Measurements from ENCODE around the gene ZNF326. TPM values are rescaled to one million over a fixed set of nuclear protein-coding genes. Genes with fewer than 3 reads are reported as not detected.

Gene ZNF326
- total RNA-seq, 1 donor from 2014 or later: 16.4 TPM

GRCh38 chr1:90068611-90069280 is 73.8 kb downstream of the ZNF326 start:
- DNase-seq (ENCODE audit: low spot score): no peak

- no peak for DNase-seq (ENCODE audit: low spot score)
These were observed 79.2 kb downstream of the ZNF326 start for GRCh38 chr1:90074137-90074536.

GRCh38 chr1:90074566-90074965 is 79.7 kb downstream of the ZNF326 start:
- no peak for DNase-seq (ENCODE audit: low spot score)

GRCh38 chr1:90074970-90075391 is 80.1 kb downstream of the ZNF326 start:
- DNase-seq (ENCODE audit: low spot score): no peak

- no peak for DNase-seq (ENCODE audit: low spot score)
These were observed 89.1 kb downstream of the ZNF326 start for GRCh38 chr1:90083995-90084394.

Other genes starting within 250 kb of the ZNF326 start
- 5.5 TPM for gene LRRC8D, start 174.1 kb upstream of the ZNF326 start, total RNA-seq (ENCODE audit: insufficient read depth, low replicate concordance)

All from umbilical cord (tissue), 2 donors.